Measurements from ENCODE around the gene MAP3K10. TPM values are rescaled to one million over a fixed set of nuclear protein-coding genes. Genes with fewer than 3 reads are reported as not detected.

Gene MAP3K10
- total and polyA plus RNA-seq, 2 of the 13 experiments (the other 11 are each of a cell fraction or from before 2014, with no cell fraction given): 3.4 to 5.0 TPM

GRCh38 chr19:40231544-40232424 lies 40.6 kb downstream of the MAP3K10 start (continued):
- no peak for TF ChIP-seq ZNF354B (CRISPR knock-in tag; IDR thresholded peaks at IDR 0.05)
- TF ChIP-seq KAT2B (IDR thresholded peaks at IDR 0.05; ENCODE audit: borderline replicate concordance, low read depth, low read length): no peak
- peak; percentile 24; the same call in 1 of the 2 replicates for TF ChIP-seq CTCF (CRISPR knock-in tag; IDR thresholded peaks at IDR 0.05)
- peak; percentile 84 for TF ChIP-seq RARA (CRISPR knock-in tag; IDR thresholded peaks at IDR 0.05)
- 0 out of 2 replicates have a peak, but pooled peaks have one; percentile 51 for TF ChIP-seq ZNF275 (CRISPR knock-in tag; IDR thresholded peaks at IDR 0.05; ENCODE audit: borderline replicate concordance)
- peak; percentile 88 for TF ChIP-seq PHF21A (CRISPR knock-in tag; IDR thresholded peaks at IDR 0.05)
- TF ChIP-seq TOPORS (CRISPR knock-in tag; IDR thresholded peaks at IDR 0.05): no peak
- no peak for TF ChIP-seq FOSL1 (CRISPR knock-in tag; IDR thresholded peaks at IDR 0.05; ENCODE audit: borderline replicate concordance)
- no peak for TF ChIP-seq EED (CRISPR knock-in tag; IDR thresholded peaks at IDR 0.05)
- TF ChIP-seq CC2D1A (CRISPR knock-in tag; IDR thresholded peaks at IDR 0.05): no peak
- no peak for TF ChIP-seq PBX3 (CRISPR knock-in tag; IDR thresholded peaks at IDR 0.05; ENCODE audit: borderline replicate concordance)
- TF ChIP-seq ZNF253 (CRISPR knock-in tag; IDR thresholded peaks at IDR 0.05; ENCODE audit: borderline replicate concordance): no peak
- TF ChIP-seq ZNF605 (CRISPR knock-in tag; IDR thresholded peaks at IDR 0.05): peak; percentile 30; the same call in 1 of the 2 replicates
- peak; percentile 66; the same call in 1 of the 2 replicates for TF ChIP-seq THRA (CRISPR knock-in tag; IDR thresholded peaks at IDR 0.05; ENCODE audit: borderline replicate concordance)
- no peak for TF ChIP-seq ZNF180 (CRISPR knock-in tag; IDR thresholded peaks at IDR 0.05; ENCODE audit: borderline replicate concordance, low read depth)
- peak; percentile 76 for TF ChIP-seq RAD51 (IDR thresholded peaks at IDR 0.05; ENCODE audit: borderline replicate concordance)
- no peak for TF ChIP-seq ZNF678 (CRISPR knock-in tag; IDR thresholded peaks at IDR 0.05)
- TF ChIP-seq NFAT5 (CRISPR knock-in tag; IDR thresholded peaks at IDR 0.05): no peak

Measured in HepG2 (cell line).